ENCODE measurements around the gene LONRF3. TPM values are rescaled to one million over a fixed set of nuclear protein-coding genes. Genes with fewer than 3 reads are reported as not detected.
"Not testable (repeated sequence)": the region's sequence is repeated elsewhere in the genome, so short reads cannot be mapped to it uniquely, and the experiment has no call there.

Gene LONRF3
- total RNA-seq, 1 experiment from 2014 or later = not detected

DNA sequence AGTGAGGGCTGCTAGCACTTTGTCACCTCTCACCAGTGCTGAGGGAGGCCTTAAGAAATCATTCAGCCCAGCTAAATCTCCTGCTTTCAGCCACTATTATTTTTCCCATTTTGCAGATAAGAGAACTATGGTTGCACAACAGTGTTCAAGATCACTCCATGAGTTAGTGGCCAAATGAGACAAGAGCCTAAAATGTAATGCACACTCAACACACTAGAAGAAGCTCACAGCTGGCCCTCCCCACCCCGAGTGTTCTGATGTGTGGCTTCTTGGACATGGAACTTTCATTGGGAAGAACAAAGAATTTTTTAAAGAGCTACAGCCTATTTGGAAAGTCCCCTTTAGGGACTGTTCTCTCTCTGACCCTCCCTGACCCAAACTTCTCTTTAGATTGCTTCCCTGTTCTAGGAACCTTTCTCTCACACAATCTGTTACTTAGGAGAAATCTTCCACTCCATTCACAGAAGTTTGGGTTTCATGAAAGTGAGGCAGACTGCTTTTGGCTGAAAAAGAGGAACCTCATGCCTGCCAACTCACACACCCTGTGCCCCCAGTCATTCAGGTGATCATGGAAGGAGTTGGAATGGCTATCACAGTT lies 54.4 kb downstream of the LONRF3 start:
- H3K9me3 Mint-ChIP-seq = peaks cover 28% of the 10 kb centered on the region

DNA sequence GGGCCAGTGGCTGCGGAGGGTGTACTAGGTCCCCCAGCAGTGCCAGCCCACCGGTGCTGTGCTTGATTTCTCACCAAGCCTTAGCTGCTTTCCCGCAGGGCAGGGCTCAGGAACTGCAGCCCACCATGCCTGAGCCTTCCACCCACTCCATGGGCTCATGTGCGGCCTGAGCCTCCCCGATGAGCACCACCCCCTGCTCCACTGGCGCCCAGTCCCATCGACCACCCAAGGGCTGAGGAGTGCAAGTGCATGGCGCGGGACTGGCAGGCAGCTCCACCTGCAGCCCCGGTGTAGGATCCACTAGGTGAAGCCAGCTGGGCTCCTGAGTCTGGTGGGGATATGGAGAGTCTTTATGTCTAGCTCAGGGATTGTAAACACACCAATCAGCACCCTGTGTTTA lies 55.2 kb downstream of the LONRF3 start:
- H3K27ac Mint-ChIP-seq; ATAC-seq; DNase-seq (ENCODE audit: low spot score); CTCF ChIA-PET; H3K36me3 Mint-ChIP-seq; H3K4me3 Mint-ChIP-seq; H3K4me1 Mint-ChIP-seq; H3K27me3 Mint-ChIP-seq (ENCODE audit: low read depth); POLR2A ChIA-PET: not testable (repeated sequence)
- H3K9me3 Mint-ChIP-seq = peaks cover 34% of the 10 kb centered on the region

More for the DNA sequence above, 54.4 kb downstream of the LONRF3 start:
- ChIA-PET CTCF (interaction anchor here (0.7 to 1.2 kb wide), 2 partner anchors 28 to 66 kb away, joined by 3 to 4 read pairs; no protein-coding TSS in a partner anchor), POLR2A (no interaction called here)
- H3K4me3 Mint-ChIP-seq = no peak overlapping the region
- H3K4me1 Mint-ChIP-seq = no peaks in the 10 kb centered on the region
- DNase-seq (ENCODE audit: low spot score) = no peak
- ATAC-seq = no peak
- peaks cover under 1% of the 10 kb centered on the region; the same call in 1 of the 2 replicates for H3K36me3 Mint-ChIP-seq
- TF ChIP-seq CBFB (CRISPR knock-in tag; IDR thresholded peaks at IDR 0.05; ENCODE audit: low read depth) (no peak), MLX (CRISPR knock-in tag; IDR thresholded peaks at IDR 0.05) (no peak), JUN (CRISPR knock-in tag; IDR thresholded peaks at IDR 0.05) (no peak), ZNF671 (CRISPR knock-in tag; IDR thresholded peaks at IDR 0.05) (no peak), PRDM15 (CRISPR knock-in tag; IDR thresholded peaks at IDR 0.05) (no peak), ZNF263 (CRISPR knock-in tag; IDR thresholded peaks at IDR 0.05; ENCODE audit: low read depth) (no peak), ETV6 (CRISPR knock-in tag; IDR thresholded peaks at IDR 0.05) (no peak), ZNF512 (CRISPR knock-in tag; IDR thresholded peaks at IDR 0.05; ENCODE audit: borderline replicate concordance) (no peak), NFATC4 (CRISPR knock-in tag; IDR thresholded peaks at IDR 0.05) (no peak), MYBL2 (CRISPR knock-in tag; IDR thresholded peaks at IDR 0.05) (no peak), ZNF396 (CRISPR knock-in tag; IDR thresholded peaks at IDR 0.05; ENCODE audit: borderline replicate concordance) (no peak), SMAD4 (CRISPR knock-in tag; IDR thresholded peaks at IDR 0.05) (no peak), PRRX2 (CRISPR knock-in tag; IDR thresholded peaks at IDR 0.05) (no peak)
- TF ChIP-seq, protein P1, sequence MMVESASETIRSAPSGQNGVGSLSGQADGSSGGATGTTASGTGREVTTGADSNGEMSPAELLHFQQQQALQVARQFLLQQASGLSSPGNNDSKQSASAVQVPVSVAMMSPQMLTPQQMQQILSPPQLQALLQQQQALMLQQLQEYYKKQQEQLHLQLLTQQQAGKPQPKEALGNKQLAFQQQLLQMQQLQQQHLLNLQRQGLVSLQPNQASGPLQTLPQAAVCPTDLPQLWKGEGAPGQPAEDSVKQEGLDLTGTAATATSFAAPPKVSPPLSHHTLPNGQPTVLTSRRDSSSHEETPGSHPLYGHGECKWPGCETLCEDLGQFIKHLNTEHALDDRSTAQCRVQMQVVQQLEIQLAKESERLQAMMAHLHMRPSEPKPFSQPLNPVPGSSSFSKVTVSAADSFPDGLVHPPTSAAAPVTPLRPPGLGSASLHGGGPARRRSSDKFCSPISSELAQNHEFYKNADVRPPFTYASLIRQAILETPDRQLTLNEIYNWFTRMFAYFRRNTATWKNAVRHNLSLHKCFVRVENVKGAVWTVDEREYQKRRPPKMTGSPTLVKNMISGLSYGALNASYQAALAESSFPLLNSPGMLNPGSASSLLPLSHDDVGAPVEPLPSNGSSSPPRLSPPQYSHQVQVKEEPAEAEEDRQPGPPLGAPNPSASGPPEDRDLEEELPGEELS (CRISPR knock-in tag; IDR thresholded peaks at IDR 0.05) = no peak
- TF ChIP-seq, protein P2, sequence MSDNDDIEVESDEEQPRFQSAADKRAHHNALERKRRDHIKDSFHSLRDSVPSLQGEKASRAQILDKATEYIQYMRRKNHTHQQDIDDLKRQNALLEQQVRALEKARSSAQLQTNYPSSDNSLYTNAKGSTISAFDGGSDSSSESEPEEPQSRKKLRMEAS (CRISPR knock-in tag; IDR thresholded peaks at IDR 0.05) = no peak
- H3K27ac Mint-ChIP-seq = no peak overlapping the region
- H3K27me3 Mint-ChIP-seq (ENCODE audit: low read depth) = peaks cover 3% of the 10 kb centered on the region; the same call in 1 of the 2 replicates
